PFSK-1 (cell line): ENCODE measurements around the gene RBPMS2.

Experiments
- FOXP2 ChIP-seq: optimal IDR thresholded peaks from 2 replicates; pipeline ENCODE3; 2011; ENCODE audit warnings: borderline replicate concordance, control low read depth, inconsistent platforms; ENCODE audit not compliant: insufficient read depth; ENCODE audit errors: extremely low read length, extremely low read depth
- POLR2AphosphoS5 ChIP-seq: IDR thresholded peaks from 2 replicates; pipeline ENCODE4 v1.6.1; 2012; ENCODE audit warnings: low read depth, mild to moderate bottlenecking, control low read depth, low read length, moderate library complexity
- REST ChIP-seq, 2 experiments: IDR thresholded peaks; 2 replicates each; pipeline versions ENCODE4 v1.6.1 to v1.8.0; 2011 to 2012; ENCODE audit warnings: low read depth in 2 of 2, low read length in 2 of 2, control low read depth in 1 of 2, inconsistent platforms in 1 of 2, mild to moderate bottlenecking in 1 of 2, moderate library complexity in 1 of 2; ENCODE audit not compliant: insufficient read depth in 1 of 2
- SIN3A ChIP-seq: IDR thresholded peaks from 2 replicates; pipeline ENCODE4 v1.6.1; 2012; ENCODE audit warnings: mild to moderate bottlenecking, low read length, moderate library complexity, borderline replicate concordance; ENCODE audit not compliant: insufficient read depth
- TAF1 ChIP-seq: IDR thresholded peaks from 2 replicates; pipeline ENCODE4 v1.6.1; 2012; ENCODE audit warnings: low read length, control low read depth, borderline replicate concordance; ENCODE audit not compliant: insufficient read depth

RBPMS2 gene

GRCh38 chr15:64742385-64742784 is 33.0 kb downstream of the RBPMS2 start:
- TF ChIP-seq POLR2AphosphoS5 (no peak), TAF1 (no peak), SIN3A (no peak), FOXP2 (no peak), REST (IDR thresholded peaks at IDR 0.05; ENCODE audit: insufficient read depth in 1 of 2, low read depth in 2 of 2, low read length in 2 of 2) (no peak)

GRCh38 chr15:64740311-64741170 is 34.8 kb downstream of the RBPMS2 start:
- TF ChIP-seq TAF1 = no peak
- no peak for TF ChIP-seq POLR2AphosphoS5
- TF ChIP-seq REST (IDR thresholded peaks at IDR 0.05; ENCODE audit: insufficient read depth in 1 of 2, low read depth in 2 of 2, low read length in 2 of 2) = no peak
- TF ChIP-seq FOXP2 = no peak
- no peak for TF ChIP-seq SIN3A

GRCh38 chr15:64739577-64740143 is 35.7 kb downstream of the RBPMS2 start:
- no peak for TF ChIP-seq SIN3A
- no peak for TF ChIP-seq POLR2AphosphoS5
- TF ChIP-seq TAF1 = no peak
- TF ChIP-seq FOXP2 = no peak
- TF ChIP-seq REST (IDR thresholded peaks at IDR 0.05; ENCODE audit: insufficient read depth in 1 of 2, low read depth in 2 of 2, low read length in 2 of 2) = no peak

- TF ChIP-seq FOXP2 (no peak), TAF1 (no peak), POLR2AphosphoS5 (no peak), REST (IDR thresholded peaks at IDR 0.05; ENCODE audit: insufficient read depth in 1 of 2, low read depth in 2 of 2, low read length in 2 of 2) (no peak), SIN3A (no peak)
Measured at GRCh38 chr15:64739156-64739555, 36.2 kb downstream of the RBPMS2 start.
